A549 (cell line): Measurements from ENCODE around the gene CSMD2. TPM values are rescaled to one million over a fixed set of nuclear protein-coding genes. Genes with fewer than 3 reads are reported as not detected.

ENCODE experiments used
- ATAC-seq, 2 experiments: fragments of 200-7000 bp in 1 of 2; fragments of >200 bp in 1 of 2; cut with Nextera tagmentation in 1 of 2; cut with Tn5 transposase in 1 of 2; 3 replicates each; pipeline versions ENCODE4 v1.8.0 to v1.9.1; 2018 to 2020; ENCODE audit warnings: mild to moderate bottlenecking in 1 of 2, moderate library complexity in 1 of 2
- CTCF ChIA-PET: fragments of 300-600 bp; sonication (Branson Sonifier 250); formaldehyde crosslinking; extraction: SDS; loops from one replicate; lab custom pipeline; 2021; ENCODE audit warnings: antibody characterized with exemption, inconsistent platforms; lab: Yijun Ruan, JAX
- POLR2A ChIA-PET: fragments of 350-600 bp; formaldehyde crosslinking; extraction: SDS; loops from one replicate; lab custom pipeline; 2021; ENCODE audit warnings: antibody characterized with exemption, inconsistent platforms; lab: Yijun Ruan, JAX
- DNase-seq, 2 experiments: peaks; one replicate each; pipeline versions ENCODE4 v3.0.0 to v3.0.0-alpha.2; 2011 to 2016; ENCODE audit warnings: low read depth in 1 of 2, low spot score in 1 of 2
- FAIRE-seq: peaks from 2 replicates; lab custom pipeline; 2011; peaks lifted over from hg19 to GRCh38; lab: Jason Lieb, UNC
- H3K27ac ChIP-seq, 2 experiments: fragments of >200 bp; sonication (Bioruptor Twin); formaldehyde crosslinking; 3 replicates each; pipeline ENCODE4 v1.5.1; 2016 to 2017
- H3K4me1 ChIP-seq: fragments of >200 bp; sonication (Bioruptor Twin); formaldehyde crosslinking; 3 replicates; pipeline ENCODE4 v1.6.1; 2016
- H3K4me2 ChIP-seq: fragments of >200 bp; sonication (Bioruptor Twin); formaldehyde crosslinking; 3 replicates; pipeline ENCODE4 v1.6.1; 2016
- H3K4me3 ChIP-seq: fragments of >200 bp; sonication (Bioruptor Twin); formaldehyde crosslinking; 3 replicates; pipeline ENCODE4 v1.5.1; 2016
- H3K9me3 ChIP-seq: fragments of >200 bp; sonication (Bioruptor Twin); formaldehyde crosslinking; 3 replicates; pipeline ENCODE4 v1.6.1; 2016
- ATOH8 ChIP-seq: fragments of 250-450 bp; sonication (Bioruptor Pico); IDR thresholded peaks from 2 replicates; pipeline ENCODE4 v1.5.0; 2020; ENCODE audit warnings: low read depth, mild to moderate bottlenecking, moderate library complexity
- BCL3 ChIP-seq: fragments of >200 bp; sonication (Bioruptor Twin); formaldehyde crosslinking; IDR thresholded peaks from 3 replicates; pipeline ENCODE4 v1.6.1; 2016
- CHD2 ChIP-seq: fragments of 150-350 bp; IDR thresholded peaks from 2 replicates; pipeline ENCODE4 v1.6.1; 2014; ENCODE audit warnings: low read length; ENCODE audit not compliant: partially characterized antibody
- CHD4 ChIP-seq: fragments of 200-600 bp; sonication (generic); IDR thresholded peaks from 2 replicates; pipeline ENCODE4 v1.6.1; 2016; ENCODE audit warnings: antibody characterized with exemption, mild to moderate bottlenecking, borderline replicate concordance
- EHF ChIP-seq: fragments of 250-450 bp; sonication (Bioruptor Pico); IDR thresholded peaks from 2 replicates; pipeline ENCODE4 v1.5.0; 2020; ENCODE audit warnings: mild to moderate bottlenecking
- EHMT2 ChIP-seq: fragments of 200-600 bp; sonication (generic); IDR thresholded peaks from 2 replicates; pipeline ENCODE4 v1.6.1; 2016; ENCODE audit warnings: antibody characterized with exemption, low read depth, mild to moderate bottlenecking, moderate library complexity
- FOSB ChIP-seq: fragments of 250-450 bp; sonication (Bioruptor Pico); IDR thresholded peaks from 2 replicates; pipeline ENCODE4 v1.5.0; 2020; ENCODE audit warnings: mild to moderate bottlenecking, moderate library complexity
- HDAC2 ChIP-seq: fragments of 200-600 bp; sonication (generic); IDR thresholded peaks from 2 replicates; pipeline ENCODE4 v1.6.1; 2016
- HES2 ChIP-seq: fragments of >200 bp; sonication (Bioruptor Twin); formaldehyde crosslinking; IDR thresholded peaks from 2 replicates; pipeline ENCODE4 v1.6.1; 2016
- HOXB5 ChIP-seq: fragments of 250-450 bp; sonication (Bioruptor Pico); IDR thresholded peaks from 2 replicates; pipeline ENCODE4 v1.5.0; 2020; ENCODE audit warnings: mild to moderate bottlenecking, moderate library complexity
- MYC ChIP-seq: IDR thresholded peaks from 2 replicates; pipeline ENCODE4 v1.6.1; 2012; ENCODE audit warnings: mild to moderate bottlenecking, inconsistent platforms, low read length, improper control_type of control experiment, borderline replicate concordance
- NPAS2 ChIP-seq: fragments of 250-450 bp; sonication (Bioruptor Pico); IDR thresholded peaks from 2 replicates; pipeline ENCODE4 v1.8.0; 2022; ENCODE audit warnings: mild to moderate bottlenecking, moderate library complexity, borderline replicate concordance
- PHF8 ChIP-seq: fragments of 200-600 bp; sonication (generic); IDR thresholded peaks from 2 replicates; pipeline ENCODE4 v1.6.1; 2016; ENCODE audit warnings: low read depth, mild to moderate bottlenecking, antibody characterized with exemption, moderate library complexity, borderline replicate concordance
- POLR2AphosphoS2 ChIP-seq: conservative IDR thresholded peaks from 2 replicates; pipeline ENCODE4 v1.6.1; 2012; ENCODE audit warnings: low read length, improper control_type of control experiment, inconsistent platforms
- RAD21 ChIP-seq, 2 experiments: fragments of >200 bp in 1 of 2; sonication (Bioruptor Twin) in 1 of 2; formaldehyde crosslinking in 1 of 2; IDR thresholded peaks in 1 of 2; conservative IDR thresholded peaks in 1 of 2; 2 replicates in 1 of 2; 3 replicates in 1 of 2; pipeline ENCODE4 v1.6.1; 2012 to 2018; ENCODE audit warnings: inconsistent platforms in 1 of 2
- RARB ChIP-seq: fragments of 250-450 bp; sonication (Bioruptor Pico); IDR thresholded peaks from 2 replicates; pipeline ENCODE4 v1.8.0; 2021; ENCODE audit warnings: mild to moderate bottlenecking, moderate library complexity
- RCOR1 ChIP-seq: fragments of 150-350 bp; IDR thresholded peaks from 2 replicates; pipeline ENCODE4 v1.6.1; 2014; ENCODE audit warnings: antibody characterized with exemption, low read length, low read depth
- ZNF302 ChIP-seq: fragments of 250-450 bp; sonication (Bioruptor Pico); IDR thresholded peaks from 2 replicates; pipeline ENCODE4 v1.9.0; 2021; ENCODE audit warnings: inconsistent platforms, mild to moderate bottlenecking, moderate library complexity
- ZSCAN20 ChIP-seq: fragments of 250-450 bp; sonication (Bioruptor Pico); IDR thresholded peaks from 2 replicates; pipeline ENCODE4 v1.8.0; 2022; ENCODE audit warnings: mild to moderate bottlenecking, moderate library complexity
- WGBS: methylation state at CpG from one replicate; pipeline ENCODE4 v1.1.6; 2017; ENCODE audit errors: missing lambda C conversion rate; 5-methylcytosine and 5-hydroxymethylcytosine counted together
- polyA plus RNA-seq, 4 experiments: library from polyadenylated mRNA; depleted of rRNA in 3 of 4; stranded (reverse); fragments of >200 nt; fragmentation: RNase III in 1 of 4; extraction: RNeasy Plus Mini Kit Qiagen cat#74134 plus additional on column Dnase treatment in 1 of 4; gene quantifications; 2 replicates in 3 of 4; 3 replicates in 1 of 4; pipeline ENCODE4 v1.2.3, GENCODE V29; 2011 to 2017
- TF ChIP-seq, protein P1 (sequence below): fragments of >200 bp; sonication (Bioruptor Twin); formaldehyde crosslinking; IDR thresholded peaks from 3 replicates; pipeline ENCODE4 v1.5.1; 2016
- TF ChIP-seq, protein P2 (sequence below): fragments of 200-600 bp; sonication (generic); IDR thresholded peaks from 2 replicates; pipeline ENCODE4 v1.6.1; 2016; ENCODE audit warnings: antibody characterized with exemption, mild to moderate bottlenecking, moderate library complexity
- TF ChIP-seq, protein P3 (sequence below): fragments of 150-350 bp; IDR thresholded peaks from 2 replicates; pipeline ENCODE4 v1.6.1; 2014; ENCODE audit warnings: low read depth, mild to moderate bottlenecking, low read length
- TF ChIP-seq, protein P4 (sequence below): IDR thresholded peaks from 2 replicates; pipeline ENCODE4 v1.6.1; 2012; ENCODE audit warnings: low read depth, borderline replicate concordance

CSMD2 gene
- polyA plus RNA-seq, 2 of the 4 experiments (the other 2 are of a cell fraction) = not detected

DNA sequence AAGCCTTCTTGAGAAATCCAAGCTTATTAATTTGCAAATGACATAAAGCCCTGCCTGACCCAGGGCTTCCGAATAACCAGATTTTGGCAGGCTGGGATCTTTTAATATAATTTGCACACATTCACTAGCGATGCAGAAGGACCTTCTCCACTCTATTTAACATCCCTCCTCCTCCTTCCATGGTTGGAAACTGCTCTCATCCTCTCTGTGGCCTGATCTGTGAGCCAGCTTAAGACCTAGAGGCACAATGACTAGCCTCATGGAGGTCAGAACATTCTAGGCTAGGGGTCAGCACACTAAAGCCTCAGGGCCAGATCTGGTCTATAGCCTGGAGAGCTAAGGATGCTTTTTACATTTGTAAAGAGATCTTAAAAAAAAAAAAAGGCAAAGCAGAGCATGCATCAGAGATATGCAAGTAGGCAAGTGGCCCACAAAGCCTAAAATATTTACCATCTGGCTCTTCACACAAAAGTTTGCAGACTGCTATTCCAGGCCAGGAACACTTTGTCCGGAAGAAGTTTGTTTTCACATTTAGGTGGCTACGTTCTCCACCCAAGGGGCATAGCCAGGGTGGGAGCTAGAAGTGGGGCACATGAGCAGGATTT, 439.4 kb downstream of the CSMD2 start:
- Histone ChIP-seq H3K27ac (no peak overlapping the region), H3K4me2 (no peak overlapping the region), H3K4me1 (no peaks in the 10 kb centered on the region), H3K9me3 (no peaks in the 10 kb centered on the region), H3K4me3 (no peak overlapping the region)
- ATAC-seq (no peak), FAIRE-seq (no peak), DNase-seq (no peak)
- POLR2A ChIA-PET = no interaction called here
- WGBS = 52% methylated on average over 4 of the region's 4 CpGs
- CTCF ChIA-PET = interaction anchor here (1.0 kb wide), 1 partner anchor 10 kb away, joined by 3 read pairs; no protein-coding TSS in a partner anchor
- TF ChIP-seq NPAS2 (CRISPR knock-in tag) (no peak), CHD4 (no peak), ZNF302 (CRISPR knock-in tag) (no peak), BCL3 (no peak), EHMT2 (no peak), ATOH8 (CRISPR knock-in tag) (no peak)
- TF ChIP-seq, protein P1, sequence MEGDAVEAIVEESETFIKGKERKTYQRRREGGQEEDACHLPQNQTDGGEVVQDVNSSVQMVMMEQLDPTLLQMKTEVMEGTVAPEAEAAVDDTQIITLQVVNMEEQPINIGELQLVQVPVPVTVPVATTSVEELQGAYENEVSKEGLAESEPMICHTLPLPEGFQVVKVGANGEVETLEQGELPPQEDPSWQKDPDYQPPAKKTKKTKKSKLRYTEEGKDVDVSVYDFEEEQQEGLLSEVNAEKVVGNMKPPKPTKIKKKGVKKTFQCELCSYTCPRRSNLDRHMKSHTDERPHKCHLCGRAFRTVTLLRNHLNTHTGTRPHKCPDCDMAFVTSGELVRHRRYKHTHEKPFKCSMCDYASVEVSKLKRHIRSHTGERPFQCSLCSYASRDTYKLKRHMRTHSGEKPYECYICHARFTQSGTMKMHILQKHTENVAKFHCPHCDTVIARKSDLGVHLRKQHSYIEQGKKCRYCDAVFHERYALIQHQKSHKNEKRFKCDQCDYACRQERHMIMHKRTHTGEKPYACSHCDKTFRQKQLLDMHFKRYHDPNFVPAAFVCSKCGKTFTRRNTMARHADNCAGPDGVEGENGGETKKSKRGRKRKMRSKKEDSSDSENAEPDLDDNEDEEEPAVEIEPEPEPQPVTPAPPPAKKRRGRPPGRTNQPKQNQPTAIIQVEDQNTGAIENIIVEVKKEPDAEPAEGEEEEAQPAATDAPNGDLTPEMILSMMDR = no peak

DNA sequence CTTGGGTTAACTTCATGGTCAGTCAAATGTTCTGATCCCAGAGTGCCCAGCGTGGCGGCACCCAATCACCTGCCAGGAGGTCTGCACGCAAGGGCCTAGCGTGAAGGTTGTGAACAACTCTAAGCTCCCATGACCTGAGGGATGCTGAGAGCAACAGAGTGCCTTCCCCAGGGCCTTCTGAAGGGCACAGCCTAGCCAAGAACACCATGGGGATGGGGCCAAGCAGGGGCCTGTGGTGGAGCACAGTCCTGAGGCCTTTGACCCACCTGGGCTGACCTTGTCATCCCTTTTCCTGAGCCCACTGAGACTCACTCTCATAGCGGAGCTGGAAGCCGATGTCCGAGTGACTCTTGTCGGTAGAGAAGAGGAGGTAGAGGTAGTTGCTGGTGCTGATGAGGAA, 440.0 kb downstream of the CSMD2 start:
- POLR2A ChIA-PET = no interaction called here
- Histone ChIP-seq H3K9me3 (no peaks in the 10 kb centered on the region), H3K4me3 (no peak overlapping the region), H3K4me2 (no peak overlapping the region), H3K4me1 (no peaks in the 10 kb centered on the region), H3K27ac (no peak overlapping the region)
- CTCF ChIA-PET = no interaction called here
- FAIRE-seq = no peak
- no peak for ATAC-seq
- no peak for DNase-seq
- TF ChIP-seq, protein P2, sequence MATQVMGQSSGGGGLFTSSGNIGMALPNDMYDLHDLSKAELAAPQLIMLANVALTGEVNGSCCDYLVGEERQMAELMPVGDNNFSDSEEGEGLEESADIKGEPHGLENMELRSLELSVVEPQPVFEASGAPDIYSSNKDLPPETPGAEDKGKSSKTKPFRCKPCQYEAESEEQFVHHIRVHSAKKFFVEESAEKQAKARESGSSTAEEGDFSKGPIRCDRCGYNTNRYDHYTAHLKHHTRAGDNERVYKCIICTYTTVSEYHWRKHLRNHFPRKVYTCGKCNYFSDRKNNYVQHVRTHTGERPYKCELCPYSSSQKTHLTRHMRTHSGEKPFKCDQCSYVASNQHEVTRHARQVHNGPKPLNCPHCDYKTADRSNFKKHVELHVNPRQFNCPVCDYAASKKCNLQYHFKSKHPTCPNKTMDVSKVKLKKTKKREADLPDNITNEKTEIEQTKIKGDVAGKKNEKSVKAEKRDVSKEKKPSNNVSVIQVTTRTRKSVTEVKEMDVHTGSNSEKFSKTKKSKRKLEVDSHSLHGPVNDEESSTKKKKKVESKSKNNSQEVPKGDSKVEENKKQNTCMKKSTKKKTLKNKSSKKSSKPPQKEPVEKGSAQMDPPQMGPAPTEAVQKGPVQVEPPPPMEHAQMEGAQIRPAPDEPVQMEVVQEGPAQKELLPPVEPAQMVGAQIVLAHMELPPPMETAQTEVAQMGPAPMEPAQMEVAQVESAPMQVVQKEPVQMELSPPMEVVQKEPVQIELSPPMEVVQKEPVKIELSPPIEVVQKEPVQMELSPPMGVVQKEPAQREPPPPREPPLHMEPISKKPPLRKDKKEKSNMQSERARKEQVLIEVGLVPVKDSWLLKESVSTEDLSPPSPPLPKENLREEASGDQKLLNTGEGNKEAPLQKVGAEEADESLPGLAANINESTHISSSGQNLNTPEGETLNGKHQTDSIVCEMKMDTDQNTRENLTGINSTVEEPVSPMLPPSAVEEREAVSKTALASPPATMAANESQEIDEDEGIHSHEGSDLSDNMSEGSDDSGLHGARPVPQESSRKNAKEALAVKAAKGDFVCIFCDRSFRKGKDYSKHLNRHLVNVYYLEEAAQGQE = no peak
- TF ChIP-seq, protein P3, sequence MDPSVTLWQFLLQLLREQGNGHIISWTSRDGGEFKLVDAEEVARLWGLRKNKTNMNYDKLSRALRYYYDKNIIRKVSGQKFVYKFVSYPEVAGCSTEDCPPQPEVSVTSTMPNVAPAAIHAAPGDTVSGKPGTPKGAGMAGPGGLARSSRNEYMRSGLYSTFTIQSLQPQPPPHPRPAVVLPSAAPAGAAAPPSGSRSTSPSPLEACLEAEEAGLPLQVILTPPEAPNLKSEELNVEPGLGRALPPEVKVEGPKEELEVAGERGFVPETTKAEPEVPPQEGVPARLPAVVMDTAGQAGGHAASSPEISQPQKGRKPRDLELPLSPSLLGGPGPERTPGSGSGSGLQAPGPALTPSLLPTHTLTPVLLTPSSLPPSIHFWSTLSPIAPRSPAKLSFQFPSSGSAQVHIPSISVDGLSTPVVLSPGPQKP = no peak
- no peak for TF ChIP-seq PHF8
- 72% methylated on average over 7 of the region's 8 CpGs for whole genome bisulfite sequencing

- Histone ChIP-seq H3K4me2 (no peak overlapping the region), H3K9me3 (no peaks in the 10 kb centered on the region), H3K4me1 (no peaks in the 10 kb centered on the region), H3K4me3 (no peak overlapping the region), H3K27ac (no peak overlapping the region)
- FAIRE-seq (no peak), DNase-seq (no peak), ATAC-seq (no peak)
- WGBS = 42% methylated on average over 3 of the region's 11 CpGs
- no peak for TF ChIP-seq EHF (CRISPR knock-in tag)
- no peak for TF ChIP-seq HOXB5 (CRISPR knock-in tag)
- TF ChIP-seq HDAC2 = no peak
- no peak for TF ChIP-seq FOSB
- TF ChIP-seq POLR2AphosphoS2 = no peak
- no peak for TF ChIP-seq CHD2
- TF ChIP-seq RAD21 (conservative IDR thresholded peaks at IDR 0.05 in 1 of 2, IDR thresholded peaks at IDR 0.05 in 1 of 2) = no peak
- no peak for TF ChIP-seq RARB (CRISPR knock-in tag)
- TF ChIP-seq ZSCAN20 (CRISPR knock-in tag) = no peak
- TF ChIP-seq MYC = no peak
- TF ChIP-seq RCOR1 = no peak
- TF ChIP-seq HES2 = no peak
- TF ChIP-seq, protein P4, sequence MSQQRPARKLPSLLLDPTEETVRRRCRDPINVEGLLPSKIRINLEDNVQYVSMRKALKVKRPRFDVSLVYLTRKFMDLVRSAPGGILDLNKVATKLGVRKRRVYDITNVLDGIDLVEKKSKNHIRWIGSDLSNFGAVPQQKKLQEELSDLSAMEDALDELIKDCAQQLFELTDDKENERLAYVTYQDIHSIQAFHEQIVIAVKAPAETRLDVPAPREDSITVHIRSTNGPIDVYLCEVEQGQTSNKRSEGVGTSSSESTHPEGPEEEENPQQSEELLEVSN = no peak
- ChIA-PET POLR2A (no interaction called here), CTCF (no interaction called here)
These were observed 440.7 kb downstream of the CSMD2 start for GRCh38 chr1:33724348-33724747.
